GM15510 (cell line): ENCODE results near the gene HMG20B.

ENCODE experiments used
- POLR2A ChIP-seq: IDR thresholded peaks from 3 replicates; pipeline ENCODE4 v1.6.1; 2011; ENCODE audit warnings: borderline replicate concordance; ENCODE audit not compliant: insufficient read length; ENCODE audit errors: extremely low read depth

Gene HMG20B

GRCh38 chr19:3627351-3627723 lies 54.6 kb downstream of the HMG20B start:
- TF ChIP-seq POLR2A: no peak
